Measurements from ENCODE around the gene MOB3A.

The MOB3A gene

GRCh38 chr19:2038284-2039088, 57.6 kb downstream of the MOB3A start:
- Histone ChIP-seq H2BK5ac (ENCODE audit: low read length) (no peak overlapping the region), H2AK5ac (ENCODE audit: low read depth, low read length) (peak overlapping the region; percentile 56), H3K4me1 (ENCODE audit: control insufficient read depth in 2 of 2, insufficient read depth in 1 of 2, low read depth in 1 of 2, low read length in 2 of 2) (peaks cover 0 to 23% of the 10 kb centered on the region in 2 donors), H3K9ac (ENCODE audit: low read depth, low read length, poor library complexity) (no peak overlapping the region), H3K9me3 (replicated peaks in 1 of 2; ENCODE audit: control insufficient read depth in 2 of 2, insufficient read depth in 1 of 2, low read depth in 1 of 2, low read length in 2 of 2) (peaks cover 3 to 4% of the 10 kb centered on the region in 2 donors), H2BK120ac (ENCODE audit: low read depth, low read length) (no peak overlapping the region), H3K4ac (ENCODE audit: low read length) (no peak overlapping the region), H2BK12ac (ENCODE audit: low read length) (peak overlapping the region; percentile 73), H4K8ac (ENCODE audit: low read depth, low read length) (no peak overlapping the region), H3K27me3 (ENCODE audit: control insufficient read depth in 3 of 3, insufficient read depth in 3 of 3, low read depth in 1 of 3, low read length in 3 of 3) (no peaks in the 10 kb centered on the region), H3K27ac (replicated peaks; ENCODE audit: low read length) (no peak overlapping the region), H2AFZ (ENCODE audit: low read length) (no peak overlapping the region), H3K36me3 (replicated peaks in 1 of 2; ENCODE audit: control insufficient read depth in 2 of 2, insufficient read depth in 2 of 2, low read length in 2 of 2) (peaks cover 33 to 58% of the 10 kb centered on the region in 2 donors), H3K14ac (ENCODE audit: low read length) (no peak overlapping the region), H3K18ac (ENCODE audit: low read length) (no peak overlapping the region), H3K4me2 (ENCODE audit: insufficient read depth, low read length, poor library complexity, severe bottlenecking) (no peak overlapping the region), H3K23ac (ENCODE audit: low read depth, low read length, poor library complexity) (no peak overlapping the region), H3K79me1 (ENCODE audit: low read depth, low read length) (peaks cover 30% of the 10 kb centered on the region), H4K91ac (ENCODE audit: low read depth, low read length, poor library complexity) (no peak overlapping the region), H3K4me3 (ENCODE audit: low read length in 2 of 2) (no peak overlapping the region), H2BK15ac (ENCODE audit: low read length) (no peak overlapping the region)
- no peak for DNase-seq (ENCODE audit: low spot score)
- WGBS, 2 donors (ENCODE audit: extremely low coverage in 2 of 2, insufficient read length in 2 of 2, insufficient replicate concordance in 1 of 2), result no CpG with 5 or more reads among the region's 44 CpGs

DNA sequence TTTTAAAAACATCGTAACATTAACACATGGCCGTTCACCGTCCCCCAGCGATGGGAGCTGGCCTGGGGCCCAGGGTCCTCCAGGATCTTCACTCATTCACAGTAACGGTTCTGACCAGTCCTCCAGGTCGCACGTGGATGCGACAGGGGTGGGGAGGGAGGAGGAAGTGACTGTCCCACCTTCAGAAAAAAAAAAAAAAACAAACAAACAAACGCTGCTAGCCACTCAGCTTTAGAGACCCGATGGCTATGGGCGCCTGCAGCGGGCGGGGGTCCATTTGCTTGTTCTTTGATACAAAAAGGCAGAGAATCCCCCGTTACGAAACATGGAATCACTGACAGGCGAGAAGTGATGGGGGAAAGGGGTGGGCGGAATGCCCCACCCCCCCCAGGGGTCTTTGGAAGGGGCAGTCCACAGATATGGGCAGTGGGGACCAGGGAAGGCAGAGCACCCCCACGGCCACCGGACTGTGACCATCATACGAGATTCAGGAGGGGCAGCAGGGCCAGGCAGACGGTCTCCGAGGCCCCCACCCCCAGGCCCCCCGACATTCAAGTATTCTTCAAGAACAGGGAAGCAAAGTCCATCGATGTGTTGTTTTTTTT, 58.4 kb downstream of the MOB3A start:
- H3K4ac ChIP-seq (ENCODE audit: low read length), result no peak overlapping the region
- H4K91ac ChIP-seq (ENCODE audit: low read depth, low read length, poor library complexity), result no peak overlapping the region
- H2BK12ac ChIP-seq (ENCODE audit: low read length), result no peak overlapping the region
- peaks cover 3 to 4% of the 10 kb centered on the region in 2 donors for H3K9me3 ChIP-seq (replicated peaks in 1 of 2; ENCODE audit: control insufficient read depth in 2 of 2, insufficient read depth in 1 of 2, low read depth in 1 of 2, low read length in 2 of 2)
- H3K4me3 ChIP-seq (ENCODE audit: low read length in 2 of 2), result no peak overlapping the region
- H3K4me1 ChIP-seq (ENCODE audit: control insufficient read depth in 2 of 2, insufficient read depth in 1 of 2, low read depth in 1 of 2, low read length in 2 of 2), result peaks cover 0 to 20% of the 10 kb centered on the region in 2 donors
- no peak overlapping the region for H3K18ac ChIP-seq (ENCODE audit: low read length)
- H2AK5ac ChIP-seq (ENCODE audit: low read depth, low read length), result no peak overlapping the region
- DNase-seq (ENCODE audit: low spot score), result no peak
- no peak overlapping the region for H3K14ac ChIP-seq (ENCODE audit: low read length)
- H3K27me3 ChIP-seq (ENCODE audit: control insufficient read depth in 3 of 3, insufficient read depth in 3 of 3, low read depth in 1 of 3, low read length in 3 of 3), result no peaks in the 10 kb centered on the region
- H2BK120ac ChIP-seq (ENCODE audit: low read depth, low read length), result no peak overlapping the region
- WGBS, 2 donors (ENCODE audit: extremely low coverage in 2 of 2, insufficient read length in 2 of 2, insufficient replicate concordance in 1 of 2), result no CpG with 5 or more reads among the region's 24 CpGs
- H2AFZ ChIP-seq (ENCODE audit: low read length), result no peak overlapping the region
- H4K8ac ChIP-seq (ENCODE audit: low read depth, low read length), result no peak overlapping the region
- H2BK15ac ChIP-seq (ENCODE audit: low read length), result no peak overlapping the region
- H3K27ac ChIP-seq (replicated peaks; ENCODE audit: low read length), result no peak overlapping the region
- peaks cover 26 to 51% of the 10 kb centered on the region in 2 donors for H3K36me3 ChIP-seq (replicated peaks in 1 of 2; ENCODE audit: control insufficient read depth in 2 of 2, insufficient read depth in 2 of 2, low read length in 2 of 2)
- H3K4me2 ChIP-seq (ENCODE audit: insufficient read depth, low read length, poor library complexity, severe bottlenecking), result no peak overlapping the region
- H2BK5ac ChIP-seq (ENCODE audit: low read length), result no peak overlapping the region
- H3K23ac ChIP-seq (ENCODE audit: low read depth, low read length, poor library complexity), result no peak overlapping the region
- H3K9ac ChIP-seq (ENCODE audit: low read depth, low read length, poor library complexity), result no peak overlapping the region
- H3K79me1 ChIP-seq (ENCODE audit: low read depth, low read length), result peaks cover 26% of the 10 kb centered on the region

- Histone ChIP-seq H3K4me2 (ENCODE audit: insufficient read depth, low read length, poor library complexity, severe bottlenecking) (no peak overlapping the region), H3K36me3 (replicated peaks in 1 of 2; ENCODE audit: control insufficient read depth in 2 of 2, insufficient read depth in 2 of 2, low read length in 2 of 2) (peaks cover 23 to 40% of the 10 kb centered on the region in 2 donors), H3K79me1 (ENCODE audit: low read depth, low read length) (peaks cover 19% of the 10 kb centered on the region), H2AFZ (ENCODE audit: low read length) (no peak overlapping the region), H3K4ac (ENCODE audit: low read length) (no peak overlapping the region), H3K14ac (ENCODE audit: low read length) (no peak overlapping the region), H2BK12ac (ENCODE audit: low read length) (no peak overlapping the region), H3K27me3 (ENCODE audit: control insufficient read depth in 3 of 3, insufficient read depth in 3 of 3, low read depth in 1 of 3, low read length in 3 of 3) (no peaks in the 10 kb centered on the region), H3K18ac (ENCODE audit: low read length) (no peak overlapping the region), H4K8ac (ENCODE audit: low read depth, low read length) (no peak overlapping the region), H3K4me1 (ENCODE audit: control insufficient read depth in 2 of 2, insufficient read depth in 1 of 2, low read depth in 1 of 2, low read length in 2 of 2) (peaks cover 7 to 11% of the 10 kb centered on the region in 2 donors), H2AK5ac (ENCODE audit: low read depth, low read length) (no peak overlapping the region), H3K9me3 (replicated peaks in 1 of 2; ENCODE audit: control insufficient read depth in 2 of 2, insufficient read depth in 1 of 2, low read depth in 1 of 2, low read length in 2 of 2) (peaks cover 3 to 4% of the 10 kb centered on the region in 2 donors), H2BK5ac (ENCODE audit: low read length) (no peak overlapping the region), H2BK15ac (ENCODE audit: low read length) (no peak overlapping the region), H2BK120ac (ENCODE audit: low read depth, low read length) (no peak overlapping the region), H3K23ac (ENCODE audit: low read depth, low read length, poor library complexity) (no peak overlapping the region), H3K4me3 (ENCODE audit: low read length in 2 of 2) (no peak overlapping the region), H3K9ac (ENCODE audit: low read depth, low read length, poor library complexity) (no peak overlapping the region), H4K91ac (ENCODE audit: low read depth, low read length, poor library complexity) (no peak overlapping the region), H3K27ac (replicated peaks; ENCODE audit: low read length) (no peak overlapping the region)
- no peak for DNase-seq (ENCODE audit: low spot score)
- WGBS, 2 donors (ENCODE audit: extremely low coverage in 2 of 2, insufficient read length in 2 of 2, insufficient replicate concordance in 1 of 2), result no CpG with 5 or more reads among the region's 8 CpGs
These were observed 59.7 kb downstream of the MOB3A start for GRCh38 chr19:2036424-2036823.

DNA sequence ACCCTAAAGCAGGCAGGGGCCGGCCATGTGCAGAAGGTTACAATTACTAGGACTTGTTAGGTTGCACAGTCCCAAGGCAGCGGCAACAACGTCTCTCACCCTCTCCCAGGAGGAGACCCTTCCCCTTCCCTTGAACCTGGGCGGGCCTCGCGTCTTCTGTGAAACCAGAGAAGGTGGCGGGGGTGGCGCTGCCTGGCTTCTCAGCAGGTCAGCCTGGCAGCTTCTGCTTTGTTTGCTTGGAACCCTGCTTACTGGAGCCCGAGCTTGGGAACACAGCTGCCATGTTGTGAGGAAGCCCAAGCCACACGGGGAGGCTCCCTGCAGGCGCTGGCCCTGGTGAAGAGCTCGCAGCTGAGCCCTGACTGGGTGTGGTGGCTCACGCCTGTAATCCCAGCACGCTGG, 60.5 kb downstream of the MOB3A start:
- H2BK5ac ChIP-seq (ENCODE audit: low read length), result no peak overlapping the region
- peaks cover 3 to 7% of the 10 kb centered on the region in 2 donors for H3K4me1 ChIP-seq (ENCODE audit: control insufficient read depth in 2 of 2, insufficient read depth in 1 of 2, low read depth in 1 of 2, low read length in 2 of 2)
- H2BK120ac ChIP-seq (ENCODE audit: low read depth, low read length), result no peak overlapping the region
- H3K4me2 ChIP-seq (ENCODE audit: insufficient read depth, low read length, poor library complexity, severe bottlenecking), result no peak overlapping the region
- no peak overlapping the region for H2AFZ ChIP-seq (ENCODE audit: low read length)
- peak overlapping the region; percentile 96 for H2AK5ac ChIP-seq (ENCODE audit: low read depth, low read length)
- peak overlapping the region; percentile 83 for H3K18ac ChIP-seq (ENCODE audit: low read length)
- no peaks in the 10 kb centered on the region for H3K27me3 ChIP-seq (ENCODE audit: control insufficient read depth in 3 of 3, insufficient read depth in 3 of 3, low read depth in 1 of 3, low read length in 3 of 3)
- H3K36me3 ChIP-seq (replicated peaks in 1 of 2; ENCODE audit: control insufficient read depth in 2 of 2, insufficient read depth in 2 of 2, low read length in 2 of 2), result peaks cover 16 to 31% of the 10 kb centered on the region in 2 donors
- H3K14ac ChIP-seq (ENCODE audit: low read length), result no peak overlapping the region
- no peak overlapping the region for H4K8ac ChIP-seq (ENCODE audit: low read depth, low read length)
- no peak overlapping the region for H3K27ac ChIP-seq (replicated peaks; ENCODE audit: low read length)
- H2BK12ac ChIP-seq (ENCODE audit: low read length), result no peak overlapping the region
- peaks cover 3 to 4% of the 10 kb centered on the region in 2 donors for H3K9me3 ChIP-seq (replicated peaks in 1 of 2; ENCODE audit: control insufficient read depth in 2 of 2, insufficient read depth in 1 of 2, low read depth in 1 of 2, low read length in 2 of 2)
- H2BK15ac ChIP-seq (ENCODE audit: low read length), result no peak overlapping the region
- H3K23ac ChIP-seq (ENCODE audit: low read depth, low read length, poor library complexity), result peak overlapping the region; percentile 85
- H4K91ac ChIP-seq (ENCODE audit: low read depth, low read length, poor library complexity), result no peak overlapping the region
- no peak overlapping the region for H3K4ac ChIP-seq (ENCODE audit: low read length)
- no CpG with 5 or more reads among the region's 14 CpGs for WGBS, 2 donors (ENCODE audit: extremely low coverage in 2 of 2, insufficient read length in 2 of 2, insufficient replicate concordance in 1 of 2)
- H3K4me3 ChIP-seq (ENCODE audit: low read length in 2 of 2), result no peak overlapping the region
- peaks cover 12% of the 10 kb centered on the region for H3K79me1 ChIP-seq (ENCODE audit: low read depth, low read length)
- no peak for DNase-seq (ENCODE audit: low spot score)
- H3K9ac ChIP-seq (ENCODE audit: low read depth, low read length, poor library complexity), result no peak overlapping the region

Measured in neuronal stem cell (in vitro differentiated cells).